DND-41 (cell line): Measurements from ENCODE around the gene SFMBT2.

Experiments used
- ATAC-seq: fragments of 200-7000 bp; cut with Tn5 transposase; 3 replicates; pipeline ENCODE4 v1.9.1; 2021; ENCODE audit warnings: low read depth; ENCODE audit not compliant: insufficient read depth
- DNase-seq: peaks from one replicate; pipeline ENCODE4 v3.0.0-alpha.2; 2020
- H2AFZ ChIP-seq: 2 replicates; pipeline ENCODE4 v1.6.0; 2012; ENCODE audit warnings: low read depth, low read length
- H3K27ac ChIP-seq: 2 replicates; pipeline ENCODE4 v1.5.1; 2012; ENCODE audit warnings: low read length, inconsistent platforms
- H3K27me3 ChIP-seq: fragments of 200-600 bp; sonication (generic); 2 replicates; pipeline ENCODE4 v1.6.0; 2012; ENCODE audit warnings: low read length, mild to moderate bottlenecking, inconsistent platforms; ENCODE audit not compliant: insufficient read depth, poor library complexity
- H3K36me3 ChIP-seq: 2 replicates; pipeline ENCODE4 v1.5.1; 2012; ENCODE audit warnings: low read length, inconsistent platforms; ENCODE audit not compliant: insufficient read depth
- H3K4me1 ChIP-seq: 2 replicates; pipeline ENCODE4 v1.5.1; 2012; ENCODE audit warnings: mild to moderate bottlenecking, low read length; ENCODE audit not compliant: insufficient read depth
- H3K4me2 ChIP-seq: 2 replicates; pipeline ENCODE4 v1.6.0; 2012; ENCODE audit warnings: mild to moderate bottlenecking, moderate library complexity, low read length, inconsistent platforms; ENCODE audit not compliant: insufficient read depth
- H3K4me3 ChIP-seq, 2 experiments: fragments of 200-600 bp in 1 of 2; shearing (Covaris generic) in 1 of 2; 2 replicates each; pipeline ENCODE4 v1.5.1; 2012 to 2016; ENCODE audit warnings: inconsistent platforms in 2 of 2, low read length in 2 of 2, mild to moderate bottlenecking in 2 of 2, low read depth in 1 of 2, moderate library complexity in 1 of 2
- H3K79me2 ChIP-seq: 2 replicates; pipeline ENCODE4 v1.6.0; 2012; ENCODE audit warnings: low read length, inconsistent platforms; ENCODE audit not compliant: insufficient read depth
- H3K9ac ChIP-seq: 2 replicates; pipeline ENCODE4 v1.6.0; 2012; ENCODE audit warnings: low read depth, mild to moderate bottlenecking, inconsistent platforms, low read length, moderate library complexity
- H3K9me3 ChIP-seq: 2 replicates; pipeline ENCODE4 v1.5.1; 2012; ENCODE audit warnings: low read length, moderate library complexity, mild to moderate bottlenecking, inconsistent platforms; ENCODE audit not compliant: insufficient read depth, severe bottlenecking
- H4K20me1 ChIP-seq: 2 replicates; pipeline ENCODE4 v1.6.0; 2012; ENCODE audit warnings: low read length; ENCODE audit not compliant: insufficient read depth
- EZH2 ChIP-seq: IDR thresholded peaks from 3 replicates; pipeline ENCODE4 v1.6.1; 2012; ENCODE audit warnings: borderline replicate concordance, low read depth, mild to moderate bottlenecking, moderate library complexity, low read length, inconsistent platforms; ENCODE audit not compliant: severe bottlenecking
- TF ChIP-seq, protein P1 (sequence below): IDR thresholded peaks from 2 replicates; pipeline ENCODE4 v1.5.1; 2012; ENCODE audit warnings: borderline replicate concordance, low read length, moderate library complexity, mild to moderate bottlenecking; ENCODE audit not compliant: poor library complexity, severe bottlenecking; ENCODE audit errors: extremely low read depth

SFMBT2 gene

DNA sequence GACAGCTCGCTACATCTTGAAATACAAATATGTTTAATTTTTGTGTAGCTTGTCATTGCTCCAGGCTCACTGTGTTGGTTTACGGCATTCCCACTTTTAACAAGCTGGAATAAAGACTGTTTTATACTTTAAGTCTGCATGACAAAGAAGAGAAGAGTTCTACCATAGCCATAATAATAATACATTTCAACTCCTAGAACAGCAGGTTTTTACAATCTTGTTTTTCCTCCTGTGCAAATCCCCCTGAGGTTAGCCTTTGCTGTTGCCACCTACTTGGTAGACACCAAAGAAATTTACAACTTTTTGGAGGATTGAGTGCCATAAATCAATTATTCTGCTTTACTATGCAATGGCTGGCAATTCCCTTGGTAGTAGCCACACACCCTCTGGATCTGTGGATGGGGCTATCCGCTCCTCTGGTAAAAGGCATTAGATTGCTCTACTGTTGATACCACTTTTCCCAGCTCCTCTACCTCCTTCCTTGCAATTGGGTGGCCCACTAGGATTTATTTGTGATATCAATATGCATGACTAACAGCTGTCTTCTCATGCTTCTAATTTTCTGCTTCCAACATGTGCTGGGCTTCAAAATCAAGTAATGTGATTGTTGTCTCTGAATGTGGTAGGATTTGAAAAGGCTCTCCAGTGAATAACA, 60.2 kb downstream of the SFMBT2 start:
- no peak overlapping the region for H3K4me2 ChIP-seq
- H3K27ac ChIP-seq, result no peak overlapping the region
- DNase-seq (no peak), ATAC-seq (no peak)
- H3K36me3 ChIP-seq, result peaks cover 63% of the 10 kb centered on the region
- H3K4me1 ChIP-seq, result no peaks in the 10 kb centered on the region
- TF ChIP-seq EZH2, result no peak
- TF ChIP-seq, protein P1, sequence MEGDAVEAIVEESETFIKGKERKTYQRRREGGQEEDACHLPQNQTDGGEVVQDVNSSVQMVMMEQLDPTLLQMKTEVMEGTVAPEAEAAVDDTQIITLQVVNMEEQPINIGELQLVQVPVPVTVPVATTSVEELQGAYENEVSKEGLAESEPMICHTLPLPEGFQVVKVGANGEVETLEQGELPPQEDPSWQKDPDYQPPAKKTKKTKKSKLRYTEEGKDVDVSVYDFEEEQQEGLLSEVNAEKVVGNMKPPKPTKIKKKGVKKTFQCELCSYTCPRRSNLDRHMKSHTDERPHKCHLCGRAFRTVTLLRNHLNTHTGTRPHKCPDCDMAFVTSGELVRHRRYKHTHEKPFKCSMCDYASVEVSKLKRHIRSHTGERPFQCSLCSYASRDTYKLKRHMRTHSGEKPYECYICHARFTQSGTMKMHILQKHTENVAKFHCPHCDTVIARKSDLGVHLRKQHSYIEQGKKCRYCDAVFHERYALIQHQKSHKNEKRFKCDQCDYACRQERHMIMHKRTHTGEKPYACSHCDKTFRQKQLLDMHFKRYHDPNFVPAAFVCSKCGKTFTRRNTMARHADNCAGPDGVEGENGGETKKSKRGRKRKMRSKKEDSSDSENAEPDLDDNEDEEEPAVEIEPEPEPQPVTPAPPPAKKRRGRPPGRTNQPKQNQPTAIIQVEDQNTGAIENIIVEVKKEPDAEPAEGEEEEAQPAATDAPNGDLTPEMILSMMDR, result no peak
- H3K79me2 ChIP-seq, result peaks cover 93% of the 10 kb centered on the region
- peaks cover 43% of the 10 kb centered on the region for H4K20me1 ChIP-seq
- H3K9me3 ChIP-seq, result no peaks in the 10 kb centered on the region
- H3K9ac ChIP-seq, result no peak overlapping the region
- H2AFZ ChIP-seq, result no peak overlapping the region
- no peak overlapping the region for H3K4me3 ChIP-seq
- H3K27me3 ChIP-seq, result no peaks in the 10 kb centered on the region

DNA sequence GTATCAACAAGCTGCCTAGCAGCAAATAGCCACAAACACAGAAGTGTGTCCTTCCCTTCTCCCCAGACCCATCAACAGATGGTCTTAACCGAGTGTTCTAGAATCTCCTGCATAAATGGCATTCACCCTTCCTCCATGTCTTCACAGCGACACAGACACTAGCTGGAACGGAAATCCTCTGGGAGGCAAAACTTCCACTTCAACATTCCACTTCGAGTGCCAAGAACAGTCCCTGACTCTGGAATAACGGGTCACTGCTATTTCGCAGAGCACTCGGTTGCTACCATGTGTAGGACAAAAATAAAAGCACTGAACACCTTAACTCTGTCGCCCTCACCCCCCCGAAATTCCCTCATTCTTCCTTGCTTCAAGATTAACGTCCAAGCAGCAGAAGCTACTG, 65.1 kb downstream of the SFMBT2 start:
- no peak overlapping the region for H2AFZ ChIP-seq
- no peaks in the 10 kb centered on the region for H3K27me3 ChIP-seq
- peaks cover 95% of the 10 kb centered on the region for H3K79me2 ChIP-seq
- ATAC-seq (no peak), DNase-seq (no peak)
- H3K27ac ChIP-seq, result no peak overlapping the region
- no peaks in the 10 kb centered on the region for H3K9me3 ChIP-seq
- no peak overlapping the region for H3K4me2 ChIP-seq
- peaks cover 50% of the 10 kb centered on the region for H3K36me3 ChIP-seq
- H3K4me1 ChIP-seq, result no peaks in the 10 kb centered on the region
- no peak for TF ChIP-seq EZH2
- TF ChIP-seq, protein P1, result no peak
- H3K9ac ChIP-seq, result no peak overlapping the region
- H4K20me1 ChIP-seq, result peaks cover 41% of the 10 kb centered on the region
- no peak overlapping the region for H3K4me3 ChIP-seq

DNA sequence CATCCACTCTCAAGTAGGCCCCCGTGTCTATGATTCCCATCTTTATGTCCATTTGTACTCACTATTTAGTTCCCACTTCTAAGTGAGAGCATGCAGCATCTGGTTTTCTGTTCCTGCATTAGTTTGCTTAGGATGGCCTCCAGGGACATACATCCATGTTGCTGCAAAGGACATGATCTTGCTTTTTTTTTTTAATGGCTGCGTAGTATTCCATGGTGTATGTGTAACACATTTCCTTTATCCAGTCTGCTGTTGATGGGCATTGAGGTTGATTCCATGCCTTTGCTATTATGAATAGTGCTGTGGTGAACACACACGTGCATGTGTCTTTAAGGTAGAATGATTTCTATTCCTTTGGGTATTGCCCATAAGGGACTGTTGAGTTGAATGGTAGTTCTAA, 67.8 kb downstream of the SFMBT2 start:
- DNase-seq (no peak), ATAC-seq (no peak)
- Histone ChIP-seq H3K4me2 (no peak overlapping the region), H3K36me3 (peaks cover 56% of the 10 kb centered on the region), H3K4me3 (no peak overlapping the region), H3K9me3 (no peaks in the 10 kb centered on the region), H3K79me2 (peaks cover 98% of the 10 kb centered on the region), H3K27me3 (no peaks in the 10 kb centered on the region), H3K9ac (no peak overlapping the region), H2AFZ (no peak overlapping the region), H4K20me1 (peaks cover 42% of the 10 kb centered on the region), H3K27ac (no peak overlapping the region), H3K4me1 (no peaks in the 10 kb centered on the region)
- TF ChIP-seq, protein P1, result no peak
- TF ChIP-seq EZH2, result no peak
